NT2/D1 (cell line): ENCODE data around the gene CNR1.

Experiments
- YY1 ChIP-seq: IDR thresholded peaks from 2 replicates; pipeline ENCODE4 v1.6.1; 2011; ENCODE audit not compliant: insufficient read length, insufficient read depth
- ZNF274 ChIP-seq: IDR thresholded peaks from 2 replicates; pipeline ENCODE4 v1.6.1; 2011; ENCODE audit warnings: mild to moderate bottlenecking, low read depth, low read length

GRCh38 chr6:88114838-88115237, 51.3 kb downstream of the CNR1 start:
- no peak for TF ChIP-seq ZNF274
- TF ChIP-seq YY1, result no peak
